Activated effector memory CD4-positive, alpha-beta T cell treated with Interleukin-2 at 50 U/mL for 16 hours (primary cell): Measurements from ENCODE around the gene TRDMT1.

Experiments
- DNase-seq: peaks from one replicate; pipeline ENCODE4 v3.0.0-alpha.2; 2020

Gene TRDMT1

GRCh38 chr10:17209302-17209701, 7.8 kb upstream of the TRDMT1 start:
- DNase-seq: no peak

DNA sequence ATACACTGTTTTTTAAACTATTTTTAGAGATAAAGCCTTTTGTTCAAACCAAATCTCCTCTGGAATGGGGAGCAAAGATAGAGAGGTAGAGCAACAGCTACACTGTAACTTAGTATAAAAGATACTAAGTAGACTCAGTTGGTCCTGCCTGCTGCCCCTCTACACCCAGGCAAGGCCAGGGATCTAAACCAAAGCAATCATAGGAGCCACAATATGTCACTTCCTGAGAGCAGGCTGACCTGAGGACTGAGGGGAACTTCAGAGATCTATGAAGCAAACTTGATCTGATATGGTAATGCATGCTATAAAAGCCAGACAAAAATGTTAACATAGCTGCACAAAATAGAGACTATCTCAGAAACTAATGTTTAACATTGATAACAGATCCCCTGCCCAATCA, 7.0 kb upstream of the TRDMT1 start:
- DNase-seq: no peak

GRCh38 chr10:17206210-17206709, 4.8 kb upstream of the TRDMT1 start:
- DNase-seq: no peak

- DNase-seq: no peak
Measured at GRCh38 chr10:17203416-17203815, 1.9 kb upstream of the TRDMT1 start.

DNA sequence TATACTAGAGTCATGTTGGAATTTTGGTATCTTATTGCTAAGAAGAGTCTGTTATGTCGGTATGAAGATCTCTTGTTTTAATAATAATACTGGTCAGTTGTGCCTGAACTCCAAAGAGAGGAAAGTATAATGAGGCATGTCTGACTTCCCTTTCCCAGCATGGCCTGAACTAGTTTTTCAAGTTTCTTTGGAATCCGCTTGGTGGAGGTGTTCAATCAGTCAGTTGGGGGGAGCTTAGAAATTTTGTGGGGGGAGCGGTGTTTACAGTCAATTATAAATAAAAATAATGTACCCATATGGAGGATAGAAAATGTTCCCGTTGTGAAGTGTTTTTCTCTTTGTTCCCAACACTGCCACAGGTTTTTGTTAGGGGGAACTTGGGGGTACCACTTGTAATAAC, 1.5 kb upstream of the TRDMT1 start:
- DNase-seq: no peak

DNA sequence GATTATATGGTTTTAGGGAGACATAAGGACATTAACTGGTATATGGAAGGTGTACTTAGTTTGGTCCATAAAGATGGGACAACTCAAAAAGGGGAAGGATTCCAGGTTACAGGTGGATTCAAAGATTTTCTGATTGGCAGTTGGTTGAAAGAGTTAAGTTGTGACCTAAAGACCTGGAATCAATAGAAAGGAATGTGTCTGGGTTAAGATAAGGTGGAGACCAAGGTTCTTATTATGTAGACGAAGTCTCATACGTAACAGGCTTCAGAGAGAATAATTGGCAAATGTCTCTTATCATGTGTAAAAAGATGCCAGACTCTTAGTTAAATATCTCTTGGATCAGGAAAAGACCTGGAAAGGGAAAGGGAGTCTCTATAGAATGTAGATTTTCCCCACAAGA, 1.0 kb upstream of the TRDMT1 start:
- DNase-seq: no peak

GRCh38 chr10:17201794-17202116, 283 bp upstream of the TRDMT1 start:
- no peak for DNase-seq

DNA sequence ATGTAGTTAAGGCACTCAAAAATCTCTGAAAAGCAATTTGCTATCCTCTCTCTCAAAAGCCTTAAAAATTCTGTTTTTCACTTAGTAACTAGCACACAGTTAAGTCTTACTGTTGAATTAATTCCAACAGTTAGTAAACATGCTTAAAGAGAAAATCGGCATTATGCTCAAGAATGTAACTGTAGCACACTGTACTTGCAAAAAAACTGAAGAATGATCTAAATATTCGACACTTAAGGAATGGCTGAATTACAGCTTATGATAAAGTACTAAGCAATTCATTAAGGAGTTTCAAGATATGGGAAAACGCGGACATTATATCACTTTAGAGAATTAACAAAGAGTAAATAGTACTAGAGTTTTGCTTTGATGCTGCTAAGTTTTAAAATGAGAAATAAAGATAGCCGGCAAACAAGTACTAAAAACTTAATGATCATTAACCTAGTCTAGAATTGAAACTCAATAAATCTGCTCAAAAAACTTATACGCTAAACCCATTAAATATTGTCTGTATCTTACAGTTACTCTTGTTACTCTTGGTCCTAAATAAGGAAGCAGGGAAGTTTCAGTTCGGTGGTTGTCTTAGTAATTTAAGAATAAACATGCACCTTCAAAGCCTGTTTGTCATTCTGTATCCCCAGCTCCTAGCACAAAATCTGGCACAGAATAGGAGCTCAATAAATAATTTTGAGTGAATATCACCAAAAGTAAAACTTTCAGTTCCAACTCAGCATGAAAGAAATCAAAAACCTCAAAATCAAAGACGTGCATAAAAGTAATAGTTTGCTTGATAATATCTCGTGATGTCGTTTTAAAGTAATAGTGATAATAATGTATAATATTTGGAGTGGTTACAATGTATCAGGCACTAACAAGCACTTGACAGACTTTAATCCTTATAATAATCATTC, 1.2 kb downstream of the TRDMT1 start:
- no peak for DNase-seq

GRCh38 chr10:17199351-17199804, 2.1 kb downstream of the TRDMT1 start:
- DNase-seq: no peak

DNA sequence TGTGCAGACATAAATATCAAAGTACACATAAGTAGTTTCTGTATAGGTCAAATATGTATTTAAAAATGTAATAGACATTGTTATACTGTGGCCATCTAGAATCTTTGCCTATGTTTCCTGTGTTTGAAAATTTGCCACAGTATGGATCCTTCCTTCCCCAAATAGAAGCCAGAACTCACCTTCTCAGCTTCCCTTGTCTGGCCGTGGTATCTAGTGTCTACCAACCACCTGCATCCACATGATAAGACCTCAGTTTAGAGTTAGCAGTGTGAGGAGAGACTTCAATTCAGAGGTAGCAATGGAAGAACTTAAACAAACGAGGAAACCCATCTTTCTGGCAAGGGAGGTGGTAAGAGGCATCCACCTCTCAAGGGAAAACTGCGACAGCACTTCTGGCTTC, 4.9 kb downstream of the TRDMT1 start:
- no peak for DNase-seq

GRCh38 chr10:17196045-17196444, 5.4 kb downstream of the TRDMT1 start:
- DNase-seq: no peak

- no peak for DNase-seq
Measured at GRCh38 chr10:17195083-17195482, 6.4 kb downstream of the TRDMT1 start.

DNA sequence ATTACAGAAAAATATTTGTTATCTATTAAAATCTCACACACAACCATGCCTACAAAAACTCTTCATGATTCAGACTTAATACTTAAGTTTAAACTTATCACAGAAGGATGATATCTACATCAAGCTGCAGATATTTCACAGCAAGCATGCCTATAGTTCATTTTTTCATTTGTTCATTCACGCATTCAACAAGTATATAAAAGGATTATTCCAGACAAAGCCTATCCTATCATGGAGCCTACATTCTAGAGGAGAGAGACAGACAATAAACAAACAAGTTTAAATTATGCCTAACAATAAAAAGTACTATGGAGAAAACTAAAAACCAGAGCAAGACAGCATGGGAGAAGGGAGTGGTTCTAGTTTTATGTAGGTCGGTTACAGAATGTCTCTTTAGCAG, 10.9 kb downstream of the TRDMT1 start:
- DNase-seq: no peak

DNA sequence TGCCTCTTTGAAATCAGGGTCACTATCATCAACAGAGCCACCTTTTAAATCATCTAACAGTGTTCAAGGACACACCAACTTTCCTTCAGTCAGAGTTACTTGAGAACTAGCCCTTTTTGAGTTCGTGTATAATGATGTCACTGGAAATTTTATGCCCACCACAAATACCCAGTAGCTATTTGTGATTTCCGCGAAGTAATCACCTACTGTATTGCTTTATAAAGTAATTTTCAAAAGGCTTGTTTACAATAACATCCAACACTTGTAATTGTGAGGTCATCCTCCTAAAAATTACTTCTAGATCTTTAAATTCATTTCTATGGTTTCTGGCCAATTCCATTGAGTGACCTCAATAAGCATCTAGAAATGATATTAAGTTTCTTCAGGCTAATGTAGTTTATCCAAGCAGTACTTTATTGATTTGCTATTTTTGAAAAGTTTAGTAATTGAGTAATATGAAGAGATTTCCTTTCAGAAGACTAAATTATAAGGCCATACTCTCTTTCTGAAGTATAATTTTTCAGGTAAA, 12.8 kb downstream of the TRDMT1 start:
- DNase-seq: no peak

- no peak for DNase-seq
Measured at GRCh38 chr10:17185873-17186272, 15.6 kb downstream of the TRDMT1 start.

DNA sequence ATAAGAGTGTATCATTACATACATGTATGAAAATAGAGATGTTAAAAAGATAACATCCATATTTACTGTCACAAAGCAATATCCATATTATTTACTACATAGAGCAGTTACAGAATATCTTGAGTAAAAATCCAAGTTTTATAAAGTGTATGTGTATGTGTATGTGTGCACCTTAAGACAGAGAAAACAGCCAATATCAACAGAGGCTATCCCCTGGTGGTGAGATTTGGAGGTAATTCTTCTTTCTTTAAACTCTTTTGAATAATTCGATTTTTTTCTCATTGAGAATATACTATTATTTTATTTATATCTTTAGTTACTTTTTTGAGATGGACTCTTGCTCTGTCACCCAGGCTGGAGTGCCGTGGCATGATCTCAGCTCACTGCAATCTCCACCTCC, 18.4 kb downstream of the TRDMT1 start:
- DNase-seq: no peak

GRCh38 chr10:17181751-17182150, 19.7 kb downstream of the TRDMT1 start:
- no peak for DNase-seq

- DNase-seq: no peak
Measured at GRCh38 chr10:17181110-17181509, 20.4 kb downstream of the TRDMT1 start.

DNA sequence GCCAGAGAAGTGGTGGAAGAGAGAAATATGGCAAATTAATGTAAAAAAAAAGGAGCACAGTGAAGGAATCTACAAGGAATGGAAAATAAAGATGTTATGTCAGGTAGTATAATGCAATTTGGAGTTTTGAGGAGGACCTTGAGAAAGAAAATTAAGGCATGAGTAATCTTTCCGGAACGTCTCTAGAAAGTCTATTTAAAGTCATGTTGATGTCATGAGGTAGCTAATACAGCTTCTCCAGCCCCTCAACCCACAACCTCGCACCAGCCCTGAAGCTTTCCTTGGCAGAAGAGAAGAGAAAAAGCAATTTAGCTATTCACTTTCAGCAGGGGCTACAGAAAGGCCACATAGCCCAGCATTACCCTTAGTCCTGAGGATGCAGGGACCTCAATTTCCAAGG, 22.5 kb downstream of the TRDMT1 start:
- no peak for DNase-seq

DNA sequence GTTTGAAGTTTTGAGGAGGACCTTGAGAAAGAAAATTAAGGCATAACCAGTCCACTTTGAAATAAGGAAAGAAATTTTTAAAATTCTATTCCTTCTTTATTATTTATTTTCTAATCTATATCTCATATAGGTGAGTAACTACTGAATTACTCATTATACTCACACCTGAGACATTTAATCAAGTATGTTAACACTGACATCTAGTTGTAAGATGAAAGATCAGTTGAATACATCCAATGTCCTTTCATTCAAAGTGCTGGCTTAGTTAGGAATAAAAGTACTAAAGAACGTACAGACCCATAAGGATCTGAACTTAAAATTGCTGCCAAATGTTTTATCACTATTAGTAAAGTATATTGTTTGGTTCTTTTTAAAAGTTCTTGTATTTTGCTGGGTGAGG, 23.5 kb downstream of the TRDMT1 start:
- DNase-seq: no peak

DNA sequence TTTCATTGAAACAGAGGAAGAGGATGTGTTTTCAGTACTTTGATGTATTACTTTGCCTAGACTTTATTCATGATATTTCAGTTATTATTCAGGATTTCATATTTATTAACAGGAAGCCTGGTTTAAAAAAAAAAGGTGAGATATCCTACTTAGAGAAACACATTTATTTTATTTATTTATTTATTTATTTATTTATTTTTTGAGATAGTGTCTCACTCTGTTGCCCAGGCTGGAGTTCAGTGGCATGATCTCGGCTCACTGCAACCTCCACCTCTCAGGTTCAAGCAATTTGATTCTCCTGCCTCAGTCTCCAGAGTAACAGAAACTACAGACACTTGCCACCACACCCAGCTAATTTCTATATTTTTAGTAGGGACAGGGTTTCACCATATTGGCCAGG, 24.5 kb downstream of the TRDMT1 start:
- DNase-seq: no peak

- DNase-seq: no peak
Measured at GRCh38 chr10:17176091-17176490, 25.4 kb downstream of the TRDMT1 start.

GRCh38 chr10:17175551-17175950, 25.9 kb downstream of the TRDMT1 start:
- DNase-seq: no peak

DNA sequence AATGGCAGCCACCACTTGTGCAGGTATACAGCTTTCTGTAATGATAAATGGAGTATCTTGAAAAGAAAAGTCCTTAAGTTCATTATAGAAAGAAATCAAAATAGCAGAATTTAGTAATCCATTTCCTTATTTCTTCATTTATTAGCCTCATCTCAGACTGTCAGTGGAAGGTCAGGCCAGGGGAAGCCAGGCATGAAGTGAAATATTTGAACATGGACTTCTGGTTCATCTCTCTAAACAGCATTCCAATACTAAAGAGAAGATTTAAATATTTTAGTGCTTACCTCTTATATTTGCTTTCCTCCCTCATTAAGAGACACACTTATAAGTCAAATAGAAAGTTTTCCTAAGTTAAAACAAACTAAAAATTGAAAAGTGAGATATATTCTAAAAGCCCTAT, 26.8 kb downstream of the TRDMT1 start:
- no peak for DNase-seq

- DNase-seq: no peak
Measured at GRCh38 chr10:17171141-17171641, 30.3 kb downstream of the TRDMT1 start.
